Esophagus mucosa (tissue), 1 donor: ENCODE data around the gene PSD2. TPM values are rescaled to one million over a fixed set of nuclear protein-coding genes. Genes with fewer than 3 reads are reported as not detected.
A peak's percentile ranks its signal among the peaks of the same experiment; 100 is the strongest.

ENCODE experiments used
- ATAC-seq: fragments of 200-7000 bp; cut with Tn5 transposase; one replicate; pipeline ENCODE4 v1.9.1; 2020
- total RNA-seq: library from RNA; stranded (reverse); gene quantifications from one replicate; pipeline ENCODE4 v1.2.4, GENCODE V29; 2023
- donor health status: DM: yes; HTN: yes; CAD: no.

Gene PSD2
- total RNA-seq, 1 donor from 2014 or later: not detected

DNA sequence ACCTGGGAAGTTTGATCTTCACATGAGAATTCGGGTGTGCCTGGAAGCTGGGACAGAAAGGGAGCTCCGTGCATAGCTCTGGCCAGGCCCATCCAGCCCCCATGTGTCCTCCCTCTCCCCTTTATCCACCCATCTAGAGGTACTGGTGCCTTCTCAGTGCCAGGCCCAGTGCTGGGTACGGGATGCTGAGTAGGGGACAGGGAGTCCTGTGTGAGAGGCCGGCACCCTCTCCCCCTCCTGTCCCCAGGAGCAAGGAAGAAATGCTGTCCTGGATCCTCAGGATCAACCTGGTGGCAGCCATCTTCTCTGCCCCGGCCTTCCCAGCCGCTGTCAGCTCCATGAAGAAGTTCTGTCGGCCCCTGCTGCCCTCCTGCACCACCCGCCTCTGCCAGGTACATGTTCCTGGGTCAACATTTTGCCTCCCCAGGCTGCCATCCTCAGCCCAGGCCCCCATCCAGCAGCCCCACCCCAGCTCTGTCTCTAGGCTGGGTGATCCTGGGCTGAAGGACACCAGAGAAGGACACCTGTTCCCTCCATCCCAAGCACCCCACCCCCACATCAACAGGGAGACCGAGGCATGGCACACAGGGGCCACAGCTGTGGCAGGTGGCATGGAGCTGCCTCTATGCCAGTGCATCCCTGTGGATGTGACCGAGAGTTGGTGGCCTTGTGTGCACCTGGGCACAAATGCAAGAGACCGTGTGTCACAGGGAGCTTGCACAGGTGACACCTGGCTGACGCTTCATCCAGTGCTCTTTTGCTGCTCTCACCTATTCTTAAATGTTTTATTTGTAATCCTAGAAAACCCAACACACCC, 43.0 kb downstream of the PSD2 start:
- no peak for ATAC-seq

DNA sequence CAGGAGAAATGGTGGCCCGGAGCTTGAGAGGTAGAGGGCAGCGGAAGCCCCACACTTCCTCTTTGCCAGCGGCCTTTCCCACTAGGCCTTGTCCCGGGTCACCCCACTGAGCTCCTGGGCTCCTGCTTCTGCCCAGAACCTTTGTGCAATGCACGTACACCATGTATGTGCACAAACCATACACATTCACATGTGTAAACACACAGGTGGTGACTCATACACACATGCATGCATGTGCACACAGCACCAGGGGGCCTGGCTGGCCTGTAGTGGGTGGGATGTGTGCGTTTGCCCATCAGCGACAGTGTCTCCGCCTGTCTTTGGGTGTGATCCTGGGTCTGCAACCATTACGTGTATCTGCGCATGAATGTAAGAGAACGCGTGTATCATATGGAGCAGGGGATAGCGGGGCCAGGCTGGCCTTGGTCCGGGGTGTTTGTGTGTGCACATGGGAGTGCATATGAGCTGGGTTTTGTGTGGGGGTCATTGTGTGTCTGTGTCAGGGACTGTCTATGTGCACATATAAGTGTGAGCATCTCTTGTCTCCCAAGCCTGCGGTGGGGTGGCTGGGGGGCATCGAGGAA, 43.7 kb downstream of the PSD2 start:
- ATAC-seq: no peak

DNA sequence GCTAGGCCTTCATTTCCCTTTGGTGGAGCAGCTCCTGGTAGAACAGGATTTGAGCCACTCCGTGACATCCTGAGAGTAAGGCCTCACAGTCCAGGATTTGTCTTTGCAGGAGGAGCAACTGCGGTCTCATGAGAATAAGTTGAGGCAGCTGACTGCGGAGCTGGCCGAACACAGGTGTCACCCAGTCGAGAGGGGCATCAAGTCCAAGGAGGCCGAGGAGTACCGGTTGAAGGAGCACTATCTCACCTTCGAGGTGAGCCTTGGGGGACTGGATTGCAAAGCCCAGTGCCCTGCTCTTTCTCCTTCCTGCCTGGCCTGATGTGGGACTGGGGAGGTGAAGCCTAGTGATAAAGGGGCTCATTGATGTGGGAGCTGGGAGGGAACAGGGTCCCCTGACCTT, 44.3 kb downstream of the PSD2 start:
- no peak for ATAC-seq

- ATAC-seq: no peak
Observed at GRCh38 chr5:139841549-139841948, 45.9 kb downstream of the PSD2 start.

GRCh38 chr5:139842321-139842720, 46.7 kb downstream of the PSD2 start:
- ATAC-seq: no peak

DNA sequence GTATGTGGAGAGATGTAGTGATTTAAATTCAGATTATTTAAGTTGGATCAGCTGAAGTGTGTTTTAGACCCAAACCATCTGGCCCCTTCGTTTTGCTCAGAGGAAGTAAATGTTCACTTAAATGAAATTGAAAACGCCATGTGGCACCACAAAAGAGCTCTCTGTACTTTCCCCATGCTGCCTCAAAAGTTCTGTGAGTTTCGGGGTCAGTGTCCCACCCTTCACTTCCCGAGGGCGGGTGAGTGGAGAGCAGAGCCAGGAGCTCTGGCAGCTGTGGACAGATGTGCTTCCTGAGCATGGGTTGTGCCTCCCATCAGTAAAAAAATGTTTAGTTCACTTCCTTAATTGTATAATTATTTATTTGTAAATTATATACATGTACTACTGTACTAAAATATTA, 48.4 kb downstream of the PSD2 start:
- ATAC-seq: no peak

DNA sequence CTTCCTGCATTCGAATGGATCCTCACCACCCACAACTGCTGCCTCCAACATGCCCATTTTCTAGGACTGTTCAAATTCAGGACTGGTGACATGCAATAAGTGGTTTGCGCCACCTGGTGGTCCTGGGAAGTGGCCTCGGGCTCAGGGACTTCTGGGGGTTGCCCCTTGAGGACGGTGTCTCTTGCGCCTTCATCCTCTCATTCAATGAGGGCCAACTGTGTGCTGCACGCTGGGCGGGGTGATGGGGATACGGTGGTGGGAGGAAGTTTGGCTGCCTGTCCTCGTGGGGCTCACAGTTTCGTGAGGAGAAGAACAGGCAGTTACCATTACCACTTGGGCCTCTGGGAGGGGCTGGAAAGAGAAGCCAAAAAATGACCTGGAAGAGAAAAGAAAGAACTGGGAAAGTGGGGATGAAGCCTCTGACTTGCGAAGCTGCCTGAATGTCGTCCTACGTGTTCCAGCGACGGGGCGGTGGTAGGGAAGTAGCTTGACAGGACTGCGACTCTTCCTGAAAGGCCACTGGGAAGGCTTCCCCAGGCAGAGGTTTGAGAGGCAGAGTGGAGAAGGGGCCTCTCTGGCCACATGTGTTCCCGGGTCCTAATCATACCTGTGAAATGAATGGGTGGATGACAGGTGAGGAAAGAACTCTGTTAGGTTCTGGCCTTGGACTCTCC, 49.0 kb downstream of the PSD2 start:
- ATAC-seq: peak; percentile 21

DNA sequence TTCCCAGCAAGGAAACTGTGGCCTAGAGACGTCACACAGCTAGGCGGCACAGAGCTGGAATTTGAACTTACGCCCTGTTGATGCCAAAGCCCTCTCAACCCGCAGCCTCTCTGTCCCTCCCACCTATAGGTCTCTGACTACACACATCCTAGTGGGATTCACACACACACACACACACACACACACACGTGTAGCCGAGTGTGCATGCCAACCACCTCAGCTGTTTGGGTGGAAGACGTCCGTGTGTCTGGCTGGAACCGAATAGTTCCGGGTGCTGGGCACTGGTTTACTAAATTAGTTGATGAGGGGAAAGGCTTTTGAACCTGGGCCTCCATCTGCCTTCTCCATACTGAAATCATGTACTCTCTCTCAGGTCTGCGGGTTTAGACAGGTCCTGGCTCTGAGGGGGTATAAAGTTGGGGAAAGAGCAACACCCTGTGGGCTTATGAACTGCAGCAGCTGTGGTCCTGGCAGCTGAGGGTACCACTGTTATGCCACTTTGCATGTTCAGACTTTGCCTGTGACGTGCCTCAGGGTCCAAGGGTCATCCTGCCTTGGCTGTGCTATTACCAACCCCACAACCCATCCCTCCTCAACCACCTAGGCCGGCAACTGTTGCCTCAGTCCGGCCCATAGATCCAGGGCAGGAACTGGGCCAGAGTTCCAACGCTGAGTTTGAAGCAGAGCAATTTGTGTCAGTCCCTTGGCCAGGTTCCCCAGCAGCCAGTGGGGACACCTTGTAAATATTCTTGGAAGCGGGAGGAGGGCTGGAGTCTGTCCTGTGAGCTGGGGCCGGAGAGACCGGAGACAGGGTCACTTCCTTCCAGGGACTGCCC, 50.5 kb downstream of the PSD2 start:
- no peak for ATAC-seq

- no peak for ATAC-seq
Observed at GRCh38 chr5:139847091-139847490, 51.5 kb downstream of the PSD2 start.

DNA sequence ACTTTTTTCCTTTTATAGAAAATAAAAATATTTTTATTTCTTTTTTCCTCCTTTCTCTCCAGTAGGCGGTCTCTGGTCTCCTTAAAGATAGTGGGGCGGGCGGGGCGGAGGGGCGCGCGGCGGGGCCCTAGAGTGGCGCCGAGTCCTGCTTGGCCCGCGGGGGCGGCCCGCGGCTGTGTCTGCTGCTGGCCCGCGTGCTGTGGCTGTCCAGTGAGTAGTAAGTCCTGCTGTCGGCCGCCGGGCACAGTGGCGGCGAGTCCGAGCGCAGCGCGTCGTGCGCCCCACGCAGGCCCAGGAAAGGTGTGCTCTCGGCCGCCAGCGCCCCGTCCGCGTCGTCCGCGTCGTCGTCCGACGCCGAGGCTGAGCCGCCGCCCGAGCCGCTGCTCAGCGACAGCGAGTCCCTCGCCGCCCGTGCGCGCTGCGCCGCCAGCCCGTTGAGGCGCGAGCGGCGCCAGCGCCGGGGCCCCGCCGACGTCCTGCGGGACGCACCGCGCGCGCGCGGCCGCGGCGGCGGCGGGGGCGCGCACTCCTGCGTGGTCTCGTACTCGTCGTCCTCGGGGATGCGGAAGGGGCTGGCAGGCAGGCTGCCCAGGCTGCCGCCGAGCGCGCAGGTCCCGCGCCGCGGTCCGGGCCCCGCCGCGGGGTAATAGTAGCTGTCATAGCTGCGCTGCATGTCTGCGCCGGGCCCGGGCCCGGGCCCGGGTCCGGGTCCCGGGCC, 52.3 kb downstream of the PSD2 start:
- peak; percentile 56 for ATAC-seq

GRCh38 chr5:139848508-139849100, 53.0 kb downstream of the PSD2 start:
- ATAC-seq: no peak

- no peak for ATAC-seq
Observed at GRCh38 chr5:139849501-139849900, 53.9 kb downstream of the PSD2 start.

GRCh38 chr5:139849942-139850341, 54.3 kb downstream of the PSD2 start:
- peak; percentile 43 for ATAC-seq

DNA sequence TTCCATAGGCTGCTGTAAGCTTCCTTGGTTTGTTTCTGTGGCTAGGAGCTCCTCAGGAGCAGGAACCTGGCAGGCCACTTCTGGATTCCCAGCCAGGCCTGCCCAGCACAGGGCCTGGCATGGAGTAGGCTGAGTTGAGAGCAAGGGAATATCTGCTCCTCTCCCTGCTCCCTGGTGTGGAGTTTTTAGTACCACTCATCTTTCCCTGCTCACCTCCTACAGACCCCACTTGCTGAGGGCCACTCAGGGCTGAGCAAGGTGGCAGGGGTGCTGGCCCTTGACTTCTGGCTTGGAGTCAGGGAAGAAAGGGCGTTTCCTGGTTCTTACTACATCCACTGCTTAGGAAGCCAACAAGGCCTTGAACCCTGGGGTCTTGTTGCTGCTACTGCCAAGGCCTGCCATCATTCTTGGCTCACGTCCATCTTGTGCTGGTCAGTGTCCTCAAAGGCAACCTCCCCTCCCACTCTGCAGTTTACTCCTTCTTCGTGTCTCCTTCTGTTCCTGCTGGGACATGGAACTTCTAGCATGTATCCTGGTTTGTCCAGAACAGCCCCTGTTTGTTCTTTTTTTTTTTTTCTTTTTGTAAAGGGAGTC, 54.9 kb downstream of the PSD2 start:
- ATAC-seq: peak; percentile 5

DNA sequence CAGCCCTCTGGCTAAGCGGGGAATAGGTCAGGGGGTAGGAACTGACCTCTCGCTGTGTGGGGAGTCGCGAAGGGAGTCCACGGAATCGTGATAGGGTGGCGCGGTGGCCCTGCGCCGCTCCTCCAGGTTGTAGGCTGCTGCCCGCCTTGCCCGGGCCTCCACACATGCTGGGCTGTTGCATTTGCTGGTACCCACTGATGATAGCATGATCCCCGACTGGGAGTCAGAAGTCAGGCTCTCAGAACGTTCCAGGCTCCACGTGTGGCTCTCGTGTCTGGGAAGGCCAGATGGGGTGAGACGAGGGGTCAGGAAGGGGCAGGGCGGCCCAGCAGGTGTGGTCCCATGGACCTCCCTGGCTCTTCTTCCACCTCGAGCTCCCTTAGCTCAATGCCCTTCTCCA, 56.0 kb downstream of the PSD2 start:
- ATAC-seq: no peak

DNA sequence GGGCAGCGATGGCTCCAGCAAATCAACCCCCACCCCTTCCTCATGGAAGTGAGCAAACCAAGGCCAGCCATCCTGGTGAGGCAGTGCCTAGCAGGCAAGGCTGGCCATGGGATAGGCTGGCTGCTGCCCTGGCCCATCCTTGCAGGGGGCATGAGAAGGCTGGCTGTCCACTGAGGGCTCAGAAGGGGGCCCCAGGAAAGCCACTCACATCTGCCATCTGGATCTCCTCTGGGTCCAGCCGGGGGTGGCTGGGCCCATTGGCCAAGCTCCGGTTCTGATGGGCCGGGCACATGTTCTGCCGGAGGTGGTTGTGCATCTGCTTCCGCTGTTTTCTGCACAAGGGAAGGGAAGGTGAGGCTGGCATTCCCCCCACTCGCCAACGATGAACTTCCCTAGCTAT, 57.1 kb downstream of the PSD2 start:
- no peak for ATAC-seq

GRCh38 chr5:139854029-139854605, 58.5 kb downstream of the PSD2 start:
- ATAC-seq: no peak

- no peak for ATAC-seq
Observed at GRCh38 chr5:139854953-139855352, 59.3 kb downstream of the PSD2 start.

- ATAC-seq: no peak
Observed at GRCh38 chr5:139855451-139855850, 59.8 kb downstream of the PSD2 start.

DNA sequence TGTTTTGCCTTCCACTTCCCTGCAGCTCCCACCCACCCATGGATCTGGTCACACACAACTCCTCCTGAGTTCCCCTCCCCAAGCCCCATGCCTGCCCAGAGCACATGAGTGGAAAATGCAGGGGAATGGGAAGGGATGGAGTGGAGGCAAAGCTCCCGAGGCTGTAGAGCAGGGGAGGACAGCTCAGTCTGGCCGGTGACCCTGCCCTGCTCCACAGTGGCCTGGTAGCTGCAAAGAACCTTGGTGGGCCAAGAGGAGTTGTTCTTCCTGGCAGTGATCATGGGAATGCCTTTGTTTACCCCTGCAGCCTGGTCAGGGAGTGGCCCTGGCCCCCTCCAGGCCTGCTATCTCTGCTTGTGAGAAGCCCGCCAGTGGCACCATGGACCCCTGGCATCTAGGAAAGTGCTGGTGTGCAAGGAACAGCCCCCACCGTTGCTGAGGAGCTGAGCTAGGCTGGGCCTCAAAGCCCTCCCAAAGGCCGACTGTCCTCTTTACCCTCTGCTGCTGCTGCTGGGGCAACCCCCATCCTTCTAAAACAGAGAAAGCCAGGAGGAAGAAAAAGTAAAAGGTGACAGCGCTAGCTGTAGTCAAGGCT, 60.4 kb downstream of the PSD2 start:
- no peak for ATAC-seq

GRCh38 chr5:139856714-139857113, 61.1 kb downstream of the PSD2 start:
- ATAC-seq: no peak
